Neural cell (in vitro differentiated cells): ENCODE data around the gene MAP7D1.

Experiments
- EP300 ChIP-seq: fragments of 450-650 bp; conservative IDR thresholded peaks from 2 replicates; pipeline ENCODE4 v1.6.1; 2014; ENCODE audit warnings: antibody characterized with exemption, mild to moderate bottlenecking, moderate library complexity; ENCODE audit not compliant: poor library complexity, severe bottlenecking
- EZH2 ChIP-seq: fragments of 200-600, 300-800 bp; shearing (Covaris generic), sonication (generic); IDR thresholded peaks from 2 replicates; pipeline ENCODE4 v1.6.1; 2014; ENCODE audit warnings: antibody characterized with exemption, low read length, borderline replicate concordance, mild to moderate bottlenecking; ENCODE audit not compliant: insufficient read depth, poor library complexity, severe bottlenecking
- MXI1 ChIP-seq: fragments of 450-650 bp; conservative IDR thresholded peaks from 2 replicates; pipeline ENCODE4 v1.6.1; 2014; ENCODE audit warnings: antibody characterized with exemption, mild to moderate bottlenecking; ENCODE audit not compliant: poor library complexity, severe bottlenecking
- POLR2AphosphoS5 ChIP-seq: IDR thresholded peaks from 2 replicates; pipeline ENCODE4 v1.6.1; 2012
- RAD21 ChIP-seq: fragments of 450-650 bp; conservative IDR thresholded peaks from 2 replicates; pipeline ENCODE4 v1.6.1; 2014; ENCODE audit warnings: antibody characterized with exemption, mild to moderate bottlenecking, moderate library complexity
- SMC3 ChIP-seq: fragments of 450-650 bp; conservative IDR thresholded peaks from 2 replicates; pipeline ENCODE4 v1.6.1; 2014; ENCODE audit warnings: antibody characterized with exemption, mild to moderate bottlenecking, moderate library complexity; ENCODE audit not compliant: poor library complexity
- TAF1 ChIP-seq: IDR thresholded peaks from 2 replicates; pipeline ENCODE4 v1.6.1; 2012; ENCODE audit warnings: low read depth
- TF ChIP-seq, protein P1 (sequence below): fragments of 450-650 bp; IDR thresholded peaks from 2 replicates; pipeline ENCODE4 v1.5.1; 2014; ENCODE audit warnings: antibody characterized with exemption, mild to moderate bottlenecking, moderate library complexity; ENCODE audit not compliant: poor library complexity, severe bottlenecking
- TF ChIP-seq, protein P2 (sequence below): IDR thresholded peaks from 2 replicates; pipeline ENCODE4 v1.6.1; 2012; ENCODE audit warnings: borderline replicate concordance

DNA sequence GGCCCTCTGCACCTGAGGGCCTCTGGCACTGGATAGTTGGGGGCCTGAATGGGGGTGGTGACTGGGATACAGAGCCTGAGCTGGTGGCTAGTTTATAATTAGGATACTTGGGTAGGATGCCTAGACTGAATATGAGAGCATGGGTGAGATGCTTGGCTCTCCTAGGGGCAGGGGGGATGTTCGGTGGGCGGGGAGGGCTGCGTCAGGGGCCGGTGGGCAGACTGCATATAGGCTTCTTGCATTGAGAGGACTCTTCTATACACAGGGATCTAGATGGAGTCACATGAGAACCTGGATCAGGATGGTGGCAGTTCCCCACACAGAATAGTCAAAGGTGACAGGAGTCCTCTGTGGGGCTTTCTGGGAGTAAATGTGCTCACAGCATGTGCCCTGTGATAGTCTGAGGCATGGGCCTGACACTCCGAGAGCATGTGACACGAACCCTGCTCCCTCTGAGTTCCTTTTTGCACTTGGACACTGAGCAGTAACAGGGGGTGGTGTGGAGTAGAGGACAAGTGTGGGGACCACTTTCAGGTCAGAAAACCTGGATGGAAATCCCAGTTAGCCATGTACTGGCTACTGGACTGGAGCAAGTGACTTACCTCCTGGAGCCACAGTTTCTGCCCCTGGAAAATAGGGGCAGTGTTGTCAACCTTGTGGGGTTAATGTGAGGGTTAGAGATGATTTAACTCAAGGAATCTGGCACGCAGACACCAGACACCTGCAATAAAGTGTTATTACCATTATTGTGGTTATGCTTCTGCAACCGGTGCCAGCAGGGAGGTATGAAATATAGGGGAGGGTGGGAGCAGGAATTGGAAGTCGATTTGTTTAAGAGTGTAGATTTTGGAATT lies 2.2 kb downstream of the MAP7D1 start:
- TF ChIP-seq, protein P1, sequence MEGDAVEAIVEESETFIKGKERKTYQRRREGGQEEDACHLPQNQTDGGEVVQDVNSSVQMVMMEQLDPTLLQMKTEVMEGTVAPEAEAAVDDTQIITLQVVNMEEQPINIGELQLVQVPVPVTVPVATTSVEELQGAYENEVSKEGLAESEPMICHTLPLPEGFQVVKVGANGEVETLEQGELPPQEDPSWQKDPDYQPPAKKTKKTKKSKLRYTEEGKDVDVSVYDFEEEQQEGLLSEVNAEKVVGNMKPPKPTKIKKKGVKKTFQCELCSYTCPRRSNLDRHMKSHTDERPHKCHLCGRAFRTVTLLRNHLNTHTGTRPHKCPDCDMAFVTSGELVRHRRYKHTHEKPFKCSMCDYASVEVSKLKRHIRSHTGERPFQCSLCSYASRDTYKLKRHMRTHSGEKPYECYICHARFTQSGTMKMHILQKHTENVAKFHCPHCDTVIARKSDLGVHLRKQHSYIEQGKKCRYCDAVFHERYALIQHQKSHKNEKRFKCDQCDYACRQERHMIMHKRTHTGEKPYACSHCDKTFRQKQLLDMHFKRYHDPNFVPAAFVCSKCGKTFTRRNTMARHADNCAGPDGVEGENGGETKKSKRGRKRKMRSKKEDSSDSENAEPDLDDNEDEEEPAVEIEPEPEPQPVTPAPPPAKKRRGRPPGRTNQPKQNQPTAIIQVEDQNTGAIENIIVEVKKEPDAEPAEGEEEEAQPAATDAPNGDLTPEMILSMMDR = no peak
- TF ChIP-seq SMC3 (no peak), EZH2 (no peak), POLR2AphosphoS5 (no peak), MXI1 (no peak), RAD21 (no peak), EP300 (no peak), TAF1 (no peak)
- TF ChIP-seq, protein P2, sequence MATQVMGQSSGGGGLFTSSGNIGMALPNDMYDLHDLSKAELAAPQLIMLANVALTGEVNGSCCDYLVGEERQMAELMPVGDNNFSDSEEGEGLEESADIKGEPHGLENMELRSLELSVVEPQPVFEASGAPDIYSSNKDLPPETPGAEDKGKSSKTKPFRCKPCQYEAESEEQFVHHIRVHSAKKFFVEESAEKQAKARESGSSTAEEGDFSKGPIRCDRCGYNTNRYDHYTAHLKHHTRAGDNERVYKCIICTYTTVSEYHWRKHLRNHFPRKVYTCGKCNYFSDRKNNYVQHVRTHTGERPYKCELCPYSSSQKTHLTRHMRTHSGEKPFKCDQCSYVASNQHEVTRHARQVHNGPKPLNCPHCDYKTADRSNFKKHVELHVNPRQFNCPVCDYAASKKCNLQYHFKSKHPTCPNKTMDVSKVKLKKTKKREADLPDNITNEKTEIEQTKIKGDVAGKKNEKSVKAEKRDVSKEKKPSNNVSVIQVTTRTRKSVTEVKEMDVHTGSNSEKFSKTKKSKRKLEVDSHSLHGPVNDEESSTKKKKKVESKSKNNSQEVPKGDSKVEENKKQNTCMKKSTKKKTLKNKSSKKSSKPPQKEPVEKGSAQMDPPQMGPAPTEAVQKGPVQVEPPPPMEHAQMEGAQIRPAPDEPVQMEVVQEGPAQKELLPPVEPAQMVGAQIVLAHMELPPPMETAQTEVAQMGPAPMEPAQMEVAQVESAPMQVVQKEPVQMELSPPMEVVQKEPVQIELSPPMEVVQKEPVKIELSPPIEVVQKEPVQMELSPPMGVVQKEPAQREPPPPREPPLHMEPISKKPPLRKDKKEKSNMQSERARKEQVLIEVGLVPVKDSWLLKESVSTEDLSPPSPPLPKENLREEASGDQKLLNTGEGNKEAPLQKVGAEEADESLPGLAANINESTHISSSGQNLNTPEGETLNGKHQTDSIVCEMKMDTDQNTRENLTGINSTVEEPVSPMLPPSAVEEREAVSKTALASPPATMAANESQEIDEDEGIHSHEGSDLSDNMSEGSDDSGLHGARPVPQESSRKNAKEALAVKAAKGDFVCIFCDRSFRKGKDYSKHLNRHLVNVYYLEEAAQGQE = no peak
